Measurements from ENCODE around the gene RCSD1. TPM values are rescaled to one million over a fixed set of nuclear protein-coding genes. Genes with fewer than 3 reads are reported as not detected.

The RCSD1 gene
- total and polyA plus RNA-seq, 7 donors = 3.9 to 34.2 (median 13.7) TPM

DNA sequence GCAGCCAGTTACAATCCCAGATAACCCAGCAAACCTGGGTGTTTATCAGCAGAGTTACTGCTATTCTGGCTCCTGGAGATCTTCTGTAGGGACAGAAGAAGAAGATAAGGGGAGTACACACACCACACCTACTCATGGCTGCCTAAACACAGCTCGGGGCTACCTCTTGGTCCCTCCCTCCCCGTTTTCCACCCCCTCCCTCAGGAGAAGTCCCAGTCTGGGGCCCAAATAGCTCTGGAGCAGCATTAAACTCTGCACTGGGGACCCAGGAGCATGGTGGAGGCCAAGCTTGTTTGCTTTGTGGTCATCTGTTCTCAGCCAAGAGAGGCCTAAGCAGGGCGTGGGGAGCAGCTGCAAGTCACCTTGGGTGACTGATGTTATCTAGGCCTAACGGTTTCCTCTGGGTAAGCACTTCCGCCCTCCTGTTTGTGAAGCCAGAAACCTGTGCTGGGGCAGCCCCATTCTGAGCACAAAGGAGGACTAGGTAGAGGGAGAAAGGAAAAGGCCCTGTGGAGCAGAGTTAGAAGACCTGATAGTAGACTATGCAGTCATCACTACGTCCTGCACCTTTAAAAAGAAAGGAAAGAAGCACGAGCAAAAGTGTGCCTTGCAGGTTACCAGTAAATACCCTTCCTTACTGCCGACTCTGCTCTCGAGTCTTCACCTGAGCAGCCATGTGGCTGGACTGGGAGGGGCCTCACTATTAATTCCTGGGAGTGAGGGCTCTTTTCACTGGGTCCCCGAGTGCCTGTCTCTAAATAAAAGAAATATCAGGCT, 2.0 kb upstream of the RCSD1 start:
- H3K27me3 ChIP-seq (ENCODE audit: insufficient read depth in 3 of 3, low read length in 2 of 3) = no peaks in the 10 kb centered on the region
- WGBS, 3 donors = 50 to 62% (median 58%) methylated on average over 10 of the region's 10 CpGs
- no peaks in the 10 kb centered on the region for H3K36me3 ChIP-seq (ENCODE audit: insufficient read depth in 1 of 2, low read depth in 1 of 2)
- peak overlapping the region; percentile 60 for H3K27ac ChIP-seq
- H3K4me3 ChIP-seq = no peak overlapping the region
- intact Hi-C loops (cut with DNase I) = no loop called here
- TF ChIP-seq, protein P1, sequence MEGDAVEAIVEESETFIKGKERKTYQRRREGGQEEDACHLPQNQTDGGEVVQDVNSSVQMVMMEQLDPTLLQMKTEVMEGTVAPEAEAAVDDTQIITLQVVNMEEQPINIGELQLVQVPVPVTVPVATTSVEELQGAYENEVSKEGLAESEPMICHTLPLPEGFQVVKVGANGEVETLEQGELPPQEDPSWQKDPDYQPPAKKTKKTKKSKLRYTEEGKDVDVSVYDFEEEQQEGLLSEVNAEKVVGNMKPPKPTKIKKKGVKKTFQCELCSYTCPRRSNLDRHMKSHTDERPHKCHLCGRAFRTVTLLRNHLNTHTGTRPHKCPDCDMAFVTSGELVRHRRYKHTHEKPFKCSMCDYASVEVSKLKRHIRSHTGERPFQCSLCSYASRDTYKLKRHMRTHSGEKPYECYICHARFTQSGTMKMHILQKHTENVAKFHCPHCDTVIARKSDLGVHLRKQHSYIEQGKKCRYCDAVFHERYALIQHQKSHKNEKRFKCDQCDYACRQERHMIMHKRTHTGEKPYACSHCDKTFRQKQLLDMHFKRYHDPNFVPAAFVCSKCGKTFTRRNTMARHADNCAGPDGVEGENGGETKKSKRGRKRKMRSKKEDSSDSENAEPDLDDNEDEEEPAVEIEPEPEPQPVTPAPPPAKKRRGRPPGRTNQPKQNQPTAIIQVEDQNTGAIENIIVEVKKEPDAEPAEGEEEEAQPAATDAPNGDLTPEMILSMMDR (IDR thresholded peaks at IDR 0.05) = no peak
- H3K9me3 ChIP-seq = no peaks in the 10 kb centered on the region
- peak in 1 of 2 donors; percentile 62 for DNase-seq
- H3K4me1 ChIP-seq = peaks cover 25% of the 10 kb centered on the region
- ATAC-seq = peak in 3 of 4 donors; percentile 23 to 51 (median 38)

DNA sequence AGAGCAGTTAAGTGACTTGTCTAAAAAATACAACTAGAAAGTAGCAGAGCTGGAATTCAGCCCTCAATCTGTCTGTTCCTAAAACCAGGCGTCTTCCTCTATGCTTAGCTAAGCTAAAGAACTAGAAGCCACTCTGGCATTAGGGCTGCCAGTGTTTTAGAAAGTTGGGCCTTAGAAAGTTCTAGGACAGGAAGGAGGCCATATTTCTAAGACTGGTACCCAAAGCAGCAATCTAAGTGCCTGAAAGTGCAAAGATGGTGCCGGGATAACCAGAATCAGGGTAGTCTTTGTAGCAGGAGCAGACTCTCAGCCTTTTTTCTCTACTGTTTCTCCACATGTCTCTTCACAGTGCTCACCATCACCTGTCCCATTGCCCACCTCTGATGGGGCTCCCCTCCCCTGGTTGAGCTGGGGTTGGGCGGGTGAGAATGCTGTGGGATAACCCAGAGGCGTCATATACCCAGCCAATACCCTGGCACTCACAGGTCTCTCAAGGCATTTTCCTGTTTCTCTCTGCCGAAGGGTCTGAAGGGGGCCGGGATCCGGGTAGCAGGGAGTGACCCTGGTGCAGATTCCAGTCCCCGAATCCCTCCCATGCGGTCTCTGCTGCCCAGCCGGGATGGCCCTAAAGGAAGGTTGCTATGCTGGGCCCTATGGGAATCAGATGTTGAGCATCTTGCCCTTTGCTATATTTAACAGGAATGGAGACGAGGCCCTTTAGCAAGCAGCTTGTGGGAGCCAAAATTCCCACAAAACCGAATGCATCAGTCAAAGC, 1.1 kb upstream of the RCSD1 start:
- H3K4me3 ChIP-seq = peak overlapping the region; percentile 87
- intact Hi-C loops (cut with DNase I) = no loop called here
- DNase-seq = no peak
- ATAC-seq = no peak
- no peaks in the 10 kb centered on the region for H3K9me3 ChIP-seq
- H3K4me1 ChIP-seq = peaks cover 32% of the 10 kb centered on the region
- H3K27ac ChIP-seq = peak overlapping the region; percentile 60
- 60 to 75% (median 75%) methylated on average over 12 of the region's 12 CpGs for WGBS, 3 donors
- H3K27me3 ChIP-seq (ENCODE audit: insufficient read depth in 3 of 3, low read length in 2 of 3) = no peaks in the 10 kb centered on the region
- TF ChIP-seq, protein P1 (IDR thresholded peaks at IDR 0.05) = no peak
- H3K36me3 ChIP-seq (ENCODE audit: insufficient read depth in 1 of 2, low read depth in 1 of 2) = no peaks in the 10 kb centered on the region

DNA sequence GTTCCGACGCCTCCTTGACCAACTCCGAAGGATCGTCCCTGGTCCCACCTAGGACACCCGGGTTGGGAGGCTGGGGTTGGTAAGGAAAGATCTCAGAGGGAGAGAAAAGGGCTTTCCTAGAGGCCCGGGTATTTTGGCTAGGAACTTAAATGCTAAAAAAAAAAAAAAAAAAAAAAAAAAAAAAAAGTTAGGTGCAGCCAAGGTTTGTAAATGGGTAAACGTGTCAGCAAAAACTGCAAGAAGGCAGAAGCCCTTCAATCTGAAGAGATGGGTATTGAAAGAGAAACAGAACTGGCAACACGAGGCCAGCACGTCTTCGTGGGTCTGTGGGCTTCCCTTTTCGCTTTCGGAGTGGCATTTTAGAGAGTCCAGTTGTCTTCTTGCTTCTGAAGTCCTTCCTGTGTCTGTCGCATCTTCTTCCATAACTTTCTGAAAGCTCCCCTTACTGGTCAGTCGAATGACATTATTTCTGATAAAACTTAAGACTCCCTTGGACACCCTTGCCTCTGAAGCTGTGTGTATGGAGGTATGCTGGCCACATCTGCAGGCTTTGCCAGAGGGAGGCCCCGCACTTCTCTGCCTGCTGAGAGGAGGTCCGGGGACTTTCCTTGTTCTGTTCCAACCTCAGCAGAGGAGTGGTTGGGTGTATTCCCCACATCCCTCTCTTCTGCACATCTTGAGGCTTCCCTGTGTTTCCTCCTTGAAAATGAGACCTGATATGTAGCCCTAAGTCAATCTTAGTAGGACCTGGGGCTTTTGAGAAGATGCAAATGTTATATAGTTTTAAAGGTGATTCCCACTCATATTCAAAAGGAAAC, 745 bp downstream of the RCSD1 start:
- peak overlapping the region; percentile 87 for H3K4me3 ChIP-seq
- peaks cover 49% of the 10 kb centered on the region for H3K4me1 ChIP-seq
- H3K9me3 ChIP-seq = no peaks in the 10 kb centered on the region
- TF ChIP-seq, protein P1 (IDR thresholded peaks at IDR 0.05) = no peak
- no peaks in the 10 kb centered on the region for H3K27me3 ChIP-seq (ENCODE audit: insufficient read depth in 3 of 3, low read length in 2 of 3)
- 10 to 23% (median 12%) methylated on average over 16 of the region's 16 CpGs for WGBS, 3 donors
- intact Hi-C loops (cut with DNase I) = loop anchor here (5.0 kb wide), 1 partner anchor 57 kb away; no protein-coding TSS in a partner anchor
- peak in 3 of 4 donors; percentile 23 to 28 (median 26) for ATAC-seq
- peak overlapping the region; percentile 97 for H3K27ac ChIP-seq
- no peaks in the 10 kb centered on the region for H3K36me3 ChIP-seq (ENCODE audit: insufficient read depth in 1 of 2, low read depth in 1 of 2)
- no peak for DNase-seq

DNA sequence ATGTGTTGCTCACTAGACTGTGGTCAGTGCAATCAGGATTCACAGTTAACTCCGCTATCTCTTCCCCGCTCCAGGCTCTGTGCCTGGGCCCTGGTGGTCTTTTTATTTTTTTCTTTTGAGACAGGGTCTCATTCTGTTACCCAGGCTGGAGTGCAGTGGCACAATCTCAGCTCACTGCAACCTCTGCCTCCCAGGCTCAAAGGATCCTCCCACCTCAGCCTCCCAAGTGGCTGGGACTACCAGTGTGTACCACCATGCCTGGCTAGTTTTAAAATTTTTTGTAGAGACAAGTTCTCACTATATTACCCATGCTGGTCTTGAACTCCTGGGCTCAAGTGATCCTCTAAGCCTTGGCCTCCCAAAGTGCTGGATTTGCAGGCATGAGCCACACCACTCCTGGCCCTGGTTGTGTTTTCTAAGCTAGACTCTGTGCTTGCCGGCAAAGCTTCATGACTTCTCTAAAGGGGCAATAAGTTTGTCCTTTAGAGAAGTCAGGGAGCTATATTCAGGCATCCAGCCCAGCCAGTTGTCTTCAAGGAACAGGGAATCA, 1.4 kb downstream of the RCSD1 start:
- intact Hi-C loops (cut with DNase I) = loop anchor here (5.0 kb wide), 1 partner anchor 56 kb away; no protein-coding TSS in a partner anchor
- Histone ChIP-seq H3K27ac (peak overlapping the region; percentile 97), H3K27me3 (ENCODE audit: insufficient read depth in 3 of 3, low read length in 2 of 3) (no peaks in the 10 kb centered on the region), H3K4me3 (peak overlapping the region; percentile 87), H3K4me1 (peaks cover 56% of the 10 kb centered on the region), H3K9me3 (no peaks in the 10 kb centered on the region), H3K36me3 (ENCODE audit: insufficient read depth in 1 of 2, low read depth in 1 of 2) (no peaks in the 10 kb centered on the region)
- no peak for DNase-seq
- no peak for ATAC-seq
- 61 to 70% (median 69%) methylated on average over 3 of the region's 3 CpGs for WGBS, 3 donors
- TF ChIP-seq, protein P1 (IDR thresholded peaks at IDR 0.05) = no peak
